Suppressor macrophage treated with lipopolysaccharide for 1 hour (primary cell): ENCODE data around the gene PAH.
"Not testable (repeated sequence)": the region's sequence is repeated elsewhere in the genome, so short reads cannot be mapped to it uniquely, and the experiment has no call there.

Experiments used
- DNase-seq, 3 donors: peaks; one replicate each; pipeline ENCODE4 v3.0.0-alpha.2; 2020 to 2022

The PAH gene

GRCh38 chr12:102888511-102888910, 28.5 kb downstream of the PAH start:
- DNase-seq: no peak

GRCh38 chr12:102885043-102885932, 31.8 kb downstream of the PAH start:
- DNase-seq: no peak

GRCh38 chr12:102883204-102883799, 33.7 kb downstream of the PAH start:
- DNase-seq: peak; percentile 35 to 61 (median 36)

- no peak for DNase-seq
Measured at GRCh38 chr12:102880783-102881182, 36.3 kb downstream of the PAH start.

- DNase-seq: peak in 1 of 3 donors; percentile 16
Measured at GRCh38 chr12:102879144-102879763, 37.8 kb downstream of the PAH start.

- no peak for DNase-seq
Measured at GRCh38 chr12:102876883-102877282, 40.2 kb downstream of the PAH start.

GRCh38 chr12:102874819-102875218, 42.2 kb downstream of the PAH start:
- no peak for DNase-seq

- no peak for DNase-seq
Measured at GRCh38 chr12:102873077-102873476, 44.0 kb downstream of the PAH start.

GRCh38 chr12:102871014-102871413, 46.0 kb downstream of the PAH start:
- DNase-seq: no peak

GRCh38 chr12:102869571-102869970, 47.5 kb downstream of the PAH start:
- no peak for DNase-seq

GRCh38 chr12:102865821-102866615, 51.0 kb downstream of the PAH start:
- no peak for DNase-seq

GRCh38 chr12:102862486-102862885, 54.6 kb downstream of the PAH start:
- no peak for DNase-seq

- no peak for DNase-seq
Measured at GRCh38 chr12:102851246-102851645, 65.8 kb downstream of the PAH start.

GRCh38 chr12:102849722-102850447, 67.2 kb downstream of the PAH start:
- DNase-seq: no peak

- DNase-seq: no peak
Measured at GRCh38 chr12:102848832-102849231, 68.2 kb downstream of the PAH start.

- DNase-seq: no peak
Measured at GRCh38 chr12:102847131-102847530, 69.9 kb downstream of the PAH start.

GRCh38 chr12:102833687-102834441, 83.2 kb downstream of the PAH start:
- no peak for DNase-seq

GRCh38 chr12:102832826-102833225, 84.2 kb downstream of the PAH start:
- DNase-seq: not testable (repeated sequence)

- peak in 2 of 3 donors; percentile 13 to 30 for DNase-seq
Measured at GRCh38 chr12:102824218-102824835, 92.7 kb downstream of the PAH start.

- DNase-seq: no peak
Measured at GRCh38 chr12:102821149-102821548, 95.9 kb downstream of the PAH start.
